ENCODE results near the gene RAC2.

DNA sequence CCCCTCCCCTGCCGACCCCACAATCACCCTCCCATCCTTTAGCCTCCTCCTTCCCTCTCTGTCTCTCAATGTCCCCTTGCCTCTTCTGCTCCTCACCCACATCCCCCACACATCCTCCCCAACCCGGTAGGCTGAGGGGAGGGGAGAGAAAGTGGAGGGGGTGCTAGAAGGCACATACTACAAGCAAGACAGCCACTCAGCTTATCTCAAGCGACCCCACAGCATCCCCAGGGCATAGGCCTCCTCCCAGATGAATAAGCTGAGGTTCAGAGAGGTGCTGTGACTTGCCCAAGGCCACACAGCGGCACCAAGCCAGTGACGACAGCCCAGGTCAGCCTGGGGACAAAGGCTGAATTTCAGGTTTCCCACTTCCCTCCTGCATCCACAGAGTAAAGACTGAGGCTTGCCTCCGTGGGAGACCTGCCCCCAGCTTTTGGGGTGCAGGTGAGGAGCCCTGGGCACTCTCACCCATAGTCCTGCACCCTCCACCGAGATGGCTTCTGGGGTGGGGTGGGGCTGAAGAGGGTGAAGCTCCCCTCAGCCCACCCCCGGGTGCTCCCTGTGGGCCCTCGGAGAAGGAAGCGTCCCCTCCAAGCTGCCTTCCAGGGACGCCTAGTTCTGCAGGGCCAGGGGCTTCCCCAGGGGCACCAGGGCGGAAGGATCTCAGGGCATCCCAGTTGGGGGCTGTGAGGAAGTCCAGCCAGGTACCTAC, 511 bp downstream of the RAC2 start:
- no peak for TF ChIP-seq CTCF (conservative IDR thresholded peaks at IDR 0.05)
- TF ChIP-seq EZH2 (IDR thresholded peaks at IDR 0.05; ENCODE audit: low read depth): no peak
